DOHH2 (cell line): Measurements from ENCODE around the gene CBFB.

Source experiments
- EZH2phosphoT487 ChIP-seq: fragments of 200-600 bp; sonication (generic); IDR thresholded peaks from 2 replicates; pipeline ENCODE4 v1.6.1; 2017; ENCODE audit warnings: borderline replicate concordance, mild to moderate bottlenecking, antibody characterized with exemption, low read length, moderate library complexity, mixed read lengths
- TF ChIP-seq, protein P1 (sequence below): fragments of 200-600 bp; sonication (generic); IDR thresholded peaks from one replicate; pipeline ENCODE4 v1.5.1; 2014; ENCODE audit warnings: antibody characterized with exemption, mild to moderate bottlenecking, low read depth, low read length; ENCODE audit not compliant: poor library complexity, severe bottlenecking

GRCh38 chr16:66984892-66985311, 44.0 kb upstream of the CBFB start:
- TF ChIP-seq, protein P1, sequence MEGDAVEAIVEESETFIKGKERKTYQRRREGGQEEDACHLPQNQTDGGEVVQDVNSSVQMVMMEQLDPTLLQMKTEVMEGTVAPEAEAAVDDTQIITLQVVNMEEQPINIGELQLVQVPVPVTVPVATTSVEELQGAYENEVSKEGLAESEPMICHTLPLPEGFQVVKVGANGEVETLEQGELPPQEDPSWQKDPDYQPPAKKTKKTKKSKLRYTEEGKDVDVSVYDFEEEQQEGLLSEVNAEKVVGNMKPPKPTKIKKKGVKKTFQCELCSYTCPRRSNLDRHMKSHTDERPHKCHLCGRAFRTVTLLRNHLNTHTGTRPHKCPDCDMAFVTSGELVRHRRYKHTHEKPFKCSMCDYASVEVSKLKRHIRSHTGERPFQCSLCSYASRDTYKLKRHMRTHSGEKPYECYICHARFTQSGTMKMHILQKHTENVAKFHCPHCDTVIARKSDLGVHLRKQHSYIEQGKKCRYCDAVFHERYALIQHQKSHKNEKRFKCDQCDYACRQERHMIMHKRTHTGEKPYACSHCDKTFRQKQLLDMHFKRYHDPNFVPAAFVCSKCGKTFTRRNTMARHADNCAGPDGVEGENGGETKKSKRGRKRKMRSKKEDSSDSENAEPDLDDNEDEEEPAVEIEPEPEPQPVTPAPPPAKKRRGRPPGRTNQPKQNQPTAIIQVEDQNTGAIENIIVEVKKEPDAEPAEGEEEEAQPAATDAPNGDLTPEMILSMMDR: no peak
- TF ChIP-seq EZH2phosphoT487: no peak
